ENCODE data around the gene F5. TPM values are rescaled to one million over a fixed set of nuclear protein-coding genes. Genes with fewer than 3 reads are reported as not detected.

F5 gene
- total and polyA plus RNA-seq, 10 of the 15 experiments (the other 5 are each of a cell fraction or from before 2014, with no cell fraction given): under 0.01 to 3.8 (median 0.40) TPM

DNA sequence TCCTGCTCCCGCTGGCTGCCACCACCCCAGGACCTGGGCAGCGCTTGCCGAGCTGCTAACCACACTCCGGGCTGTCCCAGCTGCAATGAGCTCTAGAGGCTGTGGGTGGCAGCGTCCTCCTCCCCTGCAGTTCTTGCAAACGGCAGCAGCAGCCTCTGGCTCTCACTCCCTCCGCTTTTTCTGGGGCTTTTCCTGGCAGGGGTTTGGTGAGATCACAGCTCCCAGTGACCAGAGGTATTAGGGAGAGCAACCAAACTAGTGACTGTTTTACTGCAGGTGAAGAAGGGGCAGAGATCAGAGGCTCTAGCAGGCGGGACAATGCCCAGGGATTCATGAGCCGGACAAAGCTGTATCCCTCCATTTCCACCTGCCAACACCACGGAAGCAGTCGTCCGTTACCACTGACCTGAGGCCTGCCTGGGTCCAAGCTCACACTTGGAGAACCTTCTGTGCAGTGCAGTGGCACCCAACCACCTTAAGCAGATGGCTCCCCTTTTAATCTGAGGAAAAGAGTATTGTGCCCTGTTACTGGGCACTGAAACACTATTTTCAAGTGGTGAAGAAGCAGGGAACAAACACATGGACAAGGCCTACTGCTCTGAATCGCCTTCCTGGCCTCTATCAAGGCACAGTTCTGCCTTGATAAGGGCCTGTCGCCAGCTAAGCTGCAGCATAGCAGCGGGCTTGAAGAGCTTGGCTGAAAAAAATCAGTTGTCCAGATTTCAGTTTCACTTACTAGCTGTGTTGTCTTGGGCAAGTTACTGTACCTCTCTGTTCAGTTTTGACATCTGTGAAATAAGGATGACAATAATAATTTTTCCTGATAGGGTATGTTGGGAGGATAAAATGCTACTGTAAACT, at the start of gene F5 (continued):
- TF ChIP-seq POLR2AphosphoS5 (IDR thresholded peaks at IDR 0.05; ENCODE audit: low read length): no peak
- no peak for TF ChIP-seq SIN3A (IDR thresholded peaks at IDR 0.05; ENCODE audit: low read depth, low read length)
- TF ChIP-seq ZNF207 (IDR thresholded peaks at IDR 0.05; ENCODE audit: borderline replicate concordance): no peak
- TF ChIP-seq WRNIP1 (IDR thresholded peaks at IDR 0.05; ENCODE audit: borderline replicate concordance, low read depth, low read length): no peak
- no peak for TF ChIP-seq SUZ12 (IDR thresholded peaks at IDR 0.05; ENCODE audit: unreplicated experiment)
- no peak for TF ChIP-seq CREB1 (IDR thresholded peaks at IDR 0.05; ENCODE audit: low read depth)
- TF ChIP-seq, protein P1, sequence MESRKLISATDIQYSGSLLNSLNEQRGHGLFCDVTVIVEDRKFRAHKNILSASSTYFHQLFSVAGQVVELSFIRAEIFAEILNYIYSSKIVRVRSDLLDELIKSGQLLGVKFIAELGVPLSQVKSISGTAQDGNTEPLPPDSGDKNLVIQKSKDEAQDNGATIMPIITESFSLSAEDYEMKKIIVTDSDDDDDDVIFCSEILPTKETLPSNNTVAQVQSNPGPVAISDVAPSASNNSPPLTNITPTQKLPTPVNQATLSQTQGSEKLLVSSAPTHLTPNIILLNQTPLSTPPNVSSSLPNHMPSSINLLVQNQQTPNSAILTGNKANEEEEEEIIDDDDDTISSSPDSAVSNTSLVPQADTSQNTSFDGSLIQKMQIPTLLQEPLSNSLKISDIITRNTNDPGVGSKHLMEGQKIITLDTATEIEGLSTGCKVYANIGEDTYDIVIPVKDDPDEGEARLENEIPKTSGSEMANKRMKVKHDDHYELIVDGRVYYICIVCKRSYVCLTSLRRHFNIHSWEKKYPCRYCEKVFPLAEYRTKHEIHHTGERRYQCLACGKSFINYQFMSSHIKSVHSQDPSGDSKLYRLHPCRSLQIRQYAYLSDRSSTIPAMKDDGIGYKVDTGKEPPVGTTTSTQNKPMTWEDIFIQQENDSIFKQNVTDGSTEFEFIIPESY (IDR thresholded peaks at IDR 0.05): no peak
- TF ChIP-seq TCF12 (IDR thresholded peaks at IDR 0.05; ENCODE audit: low read depth, low read length): no peak
- TF ChIP-seq HDAC6 (IDR thresholded peaks at IDR 0.05; ENCODE audit: unreplicated experiment): no peak
- TF ChIP-seq, protein P2, sequence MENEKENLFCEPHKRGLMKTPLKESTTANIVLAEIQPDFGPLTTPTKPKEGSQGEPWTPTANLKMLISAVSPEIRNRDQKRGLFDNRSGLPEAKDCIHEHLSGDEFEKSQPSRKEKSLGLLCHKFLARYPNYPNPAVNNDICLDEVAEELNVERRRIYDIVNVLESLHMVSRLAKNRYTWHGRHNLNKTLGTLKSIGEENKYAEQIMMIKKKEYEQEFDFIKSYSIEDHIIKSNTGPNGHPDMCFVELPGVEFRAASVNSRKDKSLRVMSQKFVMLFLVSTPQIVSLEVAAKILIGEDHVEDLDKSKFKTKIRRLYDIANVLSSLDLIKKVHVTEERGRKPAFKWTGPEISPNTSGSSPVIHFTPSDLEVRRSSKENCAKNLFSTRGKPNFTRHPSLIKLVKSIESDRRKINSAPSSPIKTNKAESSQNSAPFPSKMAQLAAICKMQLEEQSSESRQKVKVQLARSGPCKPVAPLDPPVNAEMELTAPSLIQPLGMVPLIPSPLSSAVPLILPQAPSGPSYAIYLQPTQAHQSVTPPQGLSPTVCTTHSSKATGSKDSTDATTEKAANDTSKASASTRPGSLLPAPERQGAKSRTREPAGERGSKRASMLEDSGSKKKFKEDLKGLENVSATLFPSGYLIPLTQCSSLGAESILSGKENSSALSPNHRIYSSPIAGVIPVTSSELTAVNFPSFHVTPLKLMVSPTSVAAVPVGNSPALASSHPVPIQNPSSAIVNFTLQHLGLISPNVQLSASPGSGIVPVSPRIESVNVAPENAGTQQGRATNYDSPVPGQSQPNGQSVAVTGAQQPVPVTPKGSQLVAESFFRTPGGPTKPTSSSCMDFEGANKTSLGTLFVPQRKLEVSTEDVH (IDR thresholded peaks at IDR 0.05; ENCODE audit: low read depth, partially characterized antibody): no peak
- TF ChIP-seq NFYA (IDR thresholded peaks at IDR 0.05; ENCODE audit: borderline replicate concordance, low read depth, low read length): no peak
- TF ChIP-seq, protein P3, sequence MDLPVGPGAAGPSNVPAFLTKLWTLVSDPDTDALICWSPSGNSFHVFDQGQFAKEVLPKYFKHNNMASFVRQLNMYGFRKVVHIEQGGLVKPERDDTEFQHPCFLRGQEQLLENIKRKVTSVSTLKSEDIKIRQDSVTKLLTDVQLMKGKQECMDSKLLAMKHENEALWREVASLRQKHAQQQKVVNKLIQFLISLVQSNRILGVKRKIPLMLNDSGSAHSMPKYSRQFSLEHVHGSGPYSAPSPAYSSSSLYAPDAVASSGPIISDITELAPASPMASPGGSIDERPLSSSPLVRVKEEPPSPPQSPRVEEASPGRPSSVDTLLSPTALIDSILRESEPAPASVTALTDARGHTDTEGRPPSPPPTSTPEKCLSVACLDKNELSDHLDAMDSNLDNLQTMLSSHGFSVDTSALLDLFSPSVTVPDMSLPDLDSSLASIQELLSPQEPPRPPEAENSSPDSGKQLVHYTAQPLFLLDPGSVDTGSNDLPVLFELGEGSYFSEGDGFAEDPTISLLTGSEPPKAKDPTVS (IDR thresholded peaks at IDR 0.05; ENCODE audit: low read depth, low read length): no peak
- TF ChIP-seq ZZZ3 (IDR thresholded peaks at IDR 0.05; ENCODE audit: control insufficient read depth, insufficient read length, low read depth): no peak
- TF ChIP-seq BRCA1 (IDR thresholded peaks at IDR 0.05; ENCODE audit: low read depth, low read length): no peak
- 0 out of 4 replicates have a peak, but pooled peaks have one; percentile 6 to 25 for TF ChIP-seq BHLHE40 (IDR thresholded peaks at IDR 0.05; ENCODE audit: borderline replicate concordance in 1 of 2, low read depth in 2 of 2, low read length in 1 of 2)
- TF ChIP-seq, protein P4, sequence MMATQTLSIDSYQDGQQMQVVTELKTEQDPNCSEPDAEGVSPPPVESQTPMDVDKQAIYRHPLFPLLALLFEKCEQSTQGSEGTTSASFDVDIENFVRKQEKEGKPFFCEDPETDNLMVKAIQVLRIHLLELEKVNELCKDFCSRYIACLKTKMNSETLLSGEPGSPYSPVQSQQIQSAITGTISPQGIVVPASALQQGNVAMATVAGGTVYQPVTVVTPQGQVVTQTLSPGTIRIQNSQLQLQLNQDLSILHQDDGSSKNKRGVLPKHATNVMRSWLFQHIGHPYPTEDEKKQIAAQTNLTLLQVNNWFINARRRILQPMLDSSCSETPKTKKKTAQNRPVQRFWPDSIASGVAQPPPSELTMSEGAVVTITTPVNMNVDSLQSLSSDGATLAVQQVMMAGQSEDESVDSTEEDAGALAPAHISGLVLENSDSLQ (IDR thresholded peaks at IDR 0.05): no peak
- TF ChIP-seq, protein P5, sequence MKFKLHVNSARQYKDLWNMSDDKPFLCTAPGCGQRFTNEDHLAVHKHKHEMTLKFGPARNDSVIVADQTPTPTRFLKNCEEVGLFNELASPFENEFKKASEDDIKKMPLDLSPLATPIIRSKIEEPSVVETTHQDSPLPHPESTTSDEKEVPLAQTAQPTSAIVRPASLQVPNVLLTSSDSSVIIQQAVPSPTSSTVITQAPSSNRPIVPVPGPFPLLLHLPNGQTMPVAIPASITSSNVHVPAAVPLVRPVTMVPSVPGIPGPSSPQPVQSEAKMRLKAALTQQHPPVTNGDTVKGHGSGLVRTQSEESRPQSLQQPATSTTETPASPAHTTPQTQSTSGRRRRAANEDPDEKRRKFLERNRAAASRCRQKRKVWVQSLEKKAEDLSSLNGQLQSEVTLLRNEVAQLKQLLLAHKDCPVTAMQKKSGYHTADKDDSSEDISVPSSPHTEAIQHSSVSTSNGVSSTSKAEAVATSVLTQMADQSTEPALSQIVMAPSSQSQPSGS (IDR thresholded peaks at IDR 0.05; ENCODE audit: low read length): no peak
- no peak for TF ChIP-seq CBFB (IDR thresholded peaks at IDR 0.05; ENCODE audit: low read depth)
- TF ChIP-seq SREBF1 (IDR thresholded peaks at IDR 0.05; ENCODE audit: low read length): no peak
- TF ChIP-seq ZNF384 (IDR thresholded peaks at IDR 0.05; ENCODE audit: borderline replicate concordance, low read depth, low read length): no peak
- no peak for TF ChIP-seq BMI1 (IDR thresholded peaks at IDR 0.05; ENCODE audit: borderline replicate concordance)
- no peak for TF ChIP-seq RCOR1 (conservative IDR thresholded peaks at IDR 0.05; ENCODE audit: low read depth, low read length)

Measured in GM12878 (cell line).